ENCODE data around the gene TAGLN.

The TAGLN gene

DNA sequence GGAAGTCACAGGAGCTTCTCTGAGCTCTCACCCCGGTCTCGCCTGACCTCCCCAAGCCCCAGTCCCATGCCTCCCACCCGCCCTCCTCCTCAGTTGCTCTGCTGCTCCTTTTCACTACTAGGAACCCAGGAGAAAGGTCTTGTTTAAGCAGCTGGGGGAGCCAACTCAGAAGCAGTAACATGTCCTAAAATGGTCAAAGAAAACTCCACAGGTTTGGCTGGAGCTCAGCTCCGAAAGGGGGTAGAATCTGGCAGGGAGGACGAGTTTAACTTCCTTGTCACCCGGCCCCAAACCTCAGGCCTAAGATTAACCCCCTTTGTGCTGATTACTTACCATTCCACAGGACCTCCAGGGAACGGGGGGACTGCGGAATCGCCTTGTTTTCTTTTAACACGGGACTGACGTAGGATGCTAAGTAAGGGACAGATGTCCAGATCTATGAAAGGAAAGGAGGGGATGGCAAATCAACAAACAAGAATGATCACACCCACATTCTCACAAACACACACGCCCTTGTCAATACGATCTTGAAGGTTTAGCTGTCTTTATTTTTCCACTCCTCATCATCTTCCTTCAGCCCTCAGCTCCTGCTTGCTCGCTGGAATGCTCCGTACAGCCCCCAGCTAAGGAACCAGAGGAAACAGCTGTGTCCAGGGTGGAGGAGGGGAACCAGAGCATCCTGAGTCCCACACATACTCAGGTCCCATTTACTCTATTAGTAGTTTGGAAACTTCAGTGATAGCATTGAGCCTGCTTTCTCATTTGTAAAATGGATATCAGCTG is 19.2 kb downstream of the TAGLN start:
- H3K9me3 ChIP-seq (ENCODE audit: severe bottlenecking): no peaks in the 10 kb centered on the region
- H3K4me3 ChIP-seq (ENCODE audit: severe bottlenecking): no peak overlapping the region
- peaks cover 51% of the 10 kb centered on the region for H3K36me3 ChIP-seq (ENCODE audit: low read depth)
- ATAC-seq (ENCODE audit: low read depth): no peak
- no peaks in the 10 kb centered on the region for H3K4me1 ChIP-seq (ENCODE audit: insufficient read depth, poor library complexity, severe bottlenecking)
- H3K27me3 ChIP-seq (ENCODE audit: insufficient read depth, poor library complexity, severe bottlenecking): no peaks in the 10 kb centered on the region
- TF ChIP-seq, protein P1, sequence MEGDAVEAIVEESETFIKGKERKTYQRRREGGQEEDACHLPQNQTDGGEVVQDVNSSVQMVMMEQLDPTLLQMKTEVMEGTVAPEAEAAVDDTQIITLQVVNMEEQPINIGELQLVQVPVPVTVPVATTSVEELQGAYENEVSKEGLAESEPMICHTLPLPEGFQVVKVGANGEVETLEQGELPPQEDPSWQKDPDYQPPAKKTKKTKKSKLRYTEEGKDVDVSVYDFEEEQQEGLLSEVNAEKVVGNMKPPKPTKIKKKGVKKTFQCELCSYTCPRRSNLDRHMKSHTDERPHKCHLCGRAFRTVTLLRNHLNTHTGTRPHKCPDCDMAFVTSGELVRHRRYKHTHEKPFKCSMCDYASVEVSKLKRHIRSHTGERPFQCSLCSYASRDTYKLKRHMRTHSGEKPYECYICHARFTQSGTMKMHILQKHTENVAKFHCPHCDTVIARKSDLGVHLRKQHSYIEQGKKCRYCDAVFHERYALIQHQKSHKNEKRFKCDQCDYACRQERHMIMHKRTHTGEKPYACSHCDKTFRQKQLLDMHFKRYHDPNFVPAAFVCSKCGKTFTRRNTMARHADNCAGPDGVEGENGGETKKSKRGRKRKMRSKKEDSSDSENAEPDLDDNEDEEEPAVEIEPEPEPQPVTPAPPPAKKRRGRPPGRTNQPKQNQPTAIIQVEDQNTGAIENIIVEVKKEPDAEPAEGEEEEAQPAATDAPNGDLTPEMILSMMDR (IDR thresholded peaks at IDR 0.05; ENCODE audit: poor library complexity, severe bottlenecking): no peak
- DNase-seq (ENCODE audit: low spot score): peak; percentile 19
- H3K27ac ChIP-seq (ENCODE audit: poor library complexity, severe bottlenecking): no peak overlapping the region

DNA sequence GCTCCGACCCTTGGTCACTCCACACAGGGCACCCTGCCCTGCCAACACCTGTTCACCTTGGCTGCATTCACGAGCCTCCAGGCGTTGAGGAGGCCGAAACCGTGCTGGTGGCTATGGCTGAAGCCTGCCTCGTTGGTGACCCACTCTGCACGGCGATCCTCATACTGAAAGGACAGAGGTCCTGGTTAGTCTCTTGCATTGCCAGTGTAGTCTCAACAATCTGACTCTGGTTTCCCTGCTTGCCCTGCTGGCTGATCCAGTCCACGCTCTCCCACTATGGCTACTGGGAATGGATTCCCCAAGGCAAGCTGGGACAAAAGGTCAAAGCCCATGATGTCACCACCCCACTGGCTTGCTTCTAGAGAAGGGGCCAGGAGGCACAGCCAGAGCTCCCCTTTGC is 19.8 kb downstream of the TAGLN start:
- no peaks in the 10 kb centered on the region for H3K27me3 ChIP-seq (ENCODE audit: insufficient read depth, poor library complexity, severe bottlenecking)
- no peak overlapping the region for H3K4me3 ChIP-seq (ENCODE audit: severe bottlenecking)
- peaks cover 55% of the 10 kb centered on the region for H3K36me3 ChIP-seq (ENCODE audit: low read depth)
- no peaks in the 10 kb centered on the region for H3K9me3 ChIP-seq (ENCODE audit: severe bottlenecking)
- H3K27ac ChIP-seq (ENCODE audit: poor library complexity, severe bottlenecking): no peak overlapping the region
- ATAC-seq (ENCODE audit: low read depth): no peak
- TF ChIP-seq, protein P1 (IDR thresholded peaks at IDR 0.05; ENCODE audit: poor library complexity, severe bottlenecking): no peak
- peak; percentile 35 for DNase-seq (ENCODE audit: low spot score)
- H3K4me1 ChIP-seq (ENCODE audit: insufficient read depth, poor library complexity, severe bottlenecking): no peaks in the 10 kb centered on the region

DNA sequence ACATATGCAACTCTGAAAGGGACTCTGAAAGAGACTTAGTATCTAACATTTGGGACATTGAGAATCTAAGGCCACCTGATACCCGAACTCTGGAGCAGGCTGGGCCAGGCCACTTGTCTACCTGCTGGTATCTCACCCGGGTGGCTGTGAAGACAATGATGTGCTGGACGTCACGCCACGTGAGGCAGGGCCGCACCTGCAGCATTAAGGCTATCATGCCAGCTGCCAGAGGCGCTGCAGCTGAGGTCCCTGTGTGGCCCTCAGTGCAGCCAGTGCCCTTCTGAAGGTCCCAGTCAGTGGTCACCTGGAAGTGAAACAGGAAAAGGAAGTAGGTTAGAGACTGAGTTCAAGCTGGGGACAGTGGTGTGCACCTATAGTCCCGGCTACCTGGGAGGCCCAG is 20.3 kb downstream of the TAGLN start:
- Histone ChIP-seq H3K4me3 (ENCODE audit: severe bottlenecking) (no peak overlapping the region), H3K27me3 (ENCODE audit: insufficient read depth, poor library complexity, severe bottlenecking) (no peaks in the 10 kb centered on the region), H3K36me3 (ENCODE audit: low read depth) (peaks cover 51% of the 10 kb centered on the region), H3K27ac (ENCODE audit: poor library complexity, severe bottlenecking) (no peak overlapping the region), H3K4me1 (ENCODE audit: insufficient read depth, poor library complexity, severe bottlenecking) (no peaks in the 10 kb centered on the region), H3K9me3 (ENCODE audit: severe bottlenecking) (no peaks in the 10 kb centered on the region)
- peak; percentile 52 for DNase-seq (ENCODE audit: low spot score)
- TF ChIP-seq, protein P1 (IDR thresholded peaks at IDR 0.05; ENCODE audit: poor library complexity, severe bottlenecking): no peak
- no peak for ATAC-seq (ENCODE audit: low read depth)

DNA sequence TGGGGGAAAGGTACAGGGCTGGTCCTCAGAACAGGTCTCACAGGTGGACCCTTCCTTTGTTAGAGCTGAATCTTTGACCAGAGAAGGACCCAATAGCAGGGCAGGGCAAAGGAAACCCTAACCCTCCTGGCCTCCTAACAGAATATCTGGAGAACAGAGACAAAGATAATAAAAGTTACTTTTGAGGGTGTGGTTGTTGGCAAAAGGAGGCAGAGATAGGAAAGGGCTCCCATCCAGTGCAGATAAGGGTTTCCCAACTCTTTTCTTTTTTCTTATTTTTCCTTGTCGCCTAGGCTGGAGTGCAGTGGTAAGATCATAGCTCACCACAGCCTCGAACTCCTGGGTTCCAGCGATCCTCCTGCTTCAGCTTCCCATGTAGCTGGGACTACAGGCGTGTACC is 20.8 kb downstream of the TAGLN start:
- no peaks in the 10 kb centered on the region for H3K4me1 ChIP-seq (ENCODE audit: insufficient read depth, poor library complexity, severe bottlenecking)
- H3K27ac ChIP-seq (ENCODE audit: poor library complexity, severe bottlenecking): no peak overlapping the region
- TF ChIP-seq, protein P1 (IDR thresholded peaks at IDR 0.05; ENCODE audit: poor library complexity, severe bottlenecking): no peak
- no peaks in the 10 kb centered on the region for H3K27me3 ChIP-seq (ENCODE audit: insufficient read depth, poor library complexity, severe bottlenecking)
- no peak overlapping the region for H3K4me3 ChIP-seq (ENCODE audit: severe bottlenecking)
- DNase-seq (ENCODE audit: low spot score) (no peak), ATAC-seq (ENCODE audit: low read depth) (no peak)
- H3K9me3 ChIP-seq (ENCODE audit: severe bottlenecking): no peaks in the 10 kb centered on the region
- peaks cover 45% of the 10 kb centered on the region for H3K36me3 ChIP-seq (ENCODE audit: low read depth)

DNA sequence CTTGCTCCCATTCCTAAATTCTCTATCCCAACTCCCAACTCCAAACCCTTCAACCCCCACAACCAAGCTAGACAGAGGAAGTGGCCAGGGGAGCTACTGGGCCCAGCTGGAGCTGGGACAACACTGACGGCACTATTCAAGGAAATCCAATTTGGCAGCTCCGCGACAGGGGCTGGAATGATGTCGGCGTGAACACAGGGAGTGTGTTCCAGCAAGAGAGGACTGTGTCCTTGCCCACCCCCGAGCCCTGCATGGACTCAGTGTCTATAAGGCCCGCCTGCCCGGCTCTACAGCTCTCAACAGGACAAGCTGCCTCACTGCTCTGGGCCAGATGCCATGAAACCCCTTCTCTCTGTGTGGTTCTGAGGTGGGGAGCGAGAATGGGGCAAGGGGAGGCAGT is 21.4 kb downstream of the TAGLN start:
- no peak for ATAC-seq (ENCODE audit: low read depth)
- H3K4me1 ChIP-seq (ENCODE audit: insufficient read depth, poor library complexity, severe bottlenecking): no peaks in the 10 kb centered on the region
- H3K9me3 ChIP-seq (ENCODE audit: severe bottlenecking): no peaks in the 10 kb centered on the region
- H3K36me3 ChIP-seq (ENCODE audit: low read depth): peaks cover 47% of the 10 kb centered on the region
- H3K27ac ChIP-seq (ENCODE audit: poor library complexity, severe bottlenecking): no peak overlapping the region
- H3K4me3 ChIP-seq (ENCODE audit: severe bottlenecking): no peak overlapping the region
- TF ChIP-seq, protein P1 (IDR thresholded peaks at IDR 0.05; ENCODE audit: poor library complexity, severe bottlenecking): no peak
- peak; percentile 30 for DNase-seq (ENCODE audit: low spot score)
- H3K27me3 ChIP-seq (ENCODE audit: insufficient read depth, poor library complexity, severe bottlenecking): no peaks in the 10 kb centered on the region

Data from RWPE2 (cell line).